HepG2 (cell line): ENCODE data around the gene GAR1. TPM values are rescaled to one million over a fixed set of nuclear protein-coding genes. Genes with fewer than 3 reads are reported as not detected.

Source experiments
- MLX ChIP-seq: IDR thresholded peaks from 2 replicates; pipeline ENCODE4 v1.6.1; 2016
- PAF1 ChIP-seq: IDR thresholded peaks from 2 replicates; pipeline ENCODE4 v1.6.1; 2016; ENCODE audit warnings: missing genetic modification reagents, missing compliant biosample characterization
- SIN3A ChIP-seq: IDR thresholded peaks from 2 replicates; pipeline ENCODE4 v1.6.1; 2011; ENCODE audit warnings: low read depth, mild to moderate bottlenecking, control low read depth, low read length, borderline replicate concordance
- SUZ12 ChIP-seq: fragments of 150-350 bp; IDR thresholded peaks from 2 replicates; pipeline ENCODE4 v1.6.1; 2014; ENCODE audit warnings: low read depth, low read length
- ZNF30 ChIP-seq: sonication (generic); formaldehyde crosslinking; IDR thresholded peaks from 2 replicates; pipeline ENCODE4 v1.5.0; 2020; ENCODE audit warnings: mild to moderate bottlenecking, missing genetic modification reagents
- ZNF746 ChIP-seq: sonication (generic); formaldehyde crosslinking; IDR thresholded peaks from 2 replicates; pipeline ENCODE4 v1.8.0; 2022; ENCODE audit warnings: mild to moderate bottlenecking, missing genetic modification reagents
- polyA plus RNA-seq, 8 experiments: library from polyadenylated mRNA; depleted of rRNA in 3 of 8; stranded (reverse) in 7 of 8; unstranded in 1 of 8; fragments of >200 nt; fragmentation: Illumina TruSeq in 4 of 8; extraction: Trizol in 4 of 8; gene quantifications; 2 replicates each; pipeline versions ENCODE4 v1.2.1 to v1.2.3, GENCODE V29; 2011 to 2016; ENCODE audit warnings: low read depth in 4 of 8, missing spikeins in 1 of 8, mixed read lengths in 1 of 8; ENCODE audit not compliant: insufficient read depth in 1 of 8
- total RNA-seq, 5 experiments: library from RNA; depleted of rRNA; stranded (reverse); fragments of >200 nt; fragmentation: Illumina TruSeq; extraction: Trizol; gene quantifications; 2 replicates each; pipeline ENCODE4 v1.2.3, GENCODE V29; 2016; ENCODE audit warnings: low read depth in 1 of 5
- TF ChIP-seq, protein P1 (sequence below): sonication (generic); formaldehyde crosslinking; IDR thresholded peaks from 2 replicates; pipeline ENCODE4 v1.8.1; 2023; ENCODE audit warnings: missing genetic modification reagents, inconsistent platforms, borderline replicate concordance
- TF ChIP-seq, protein P2 (sequence below): sonication (generic); formaldehyde crosslinking; IDR thresholded peaks from 2 replicates; pipeline ENCODE4 v1.4.0; 2020; ENCODE audit warnings: mild to moderate bottlenecking, missing genetic modification reagents

Gene GAR1
- total and polyA plus RNA-seq, 2 of the 13 experiments (the other 11 are each of a cell fraction or from before 2014, with no cell fraction given) = 11.3 to 11.4 TPM

GRCh38 chr4:109872950-109873656 lies 57.5 kb downstream of the GAR1 start (continued):
- TF ChIP-seq ZNF30 (CRISPR knock-in tag) = no peak
- TF ChIP-seq ZNF746 = no peak
- TF ChIP-seq, protein P1, sequence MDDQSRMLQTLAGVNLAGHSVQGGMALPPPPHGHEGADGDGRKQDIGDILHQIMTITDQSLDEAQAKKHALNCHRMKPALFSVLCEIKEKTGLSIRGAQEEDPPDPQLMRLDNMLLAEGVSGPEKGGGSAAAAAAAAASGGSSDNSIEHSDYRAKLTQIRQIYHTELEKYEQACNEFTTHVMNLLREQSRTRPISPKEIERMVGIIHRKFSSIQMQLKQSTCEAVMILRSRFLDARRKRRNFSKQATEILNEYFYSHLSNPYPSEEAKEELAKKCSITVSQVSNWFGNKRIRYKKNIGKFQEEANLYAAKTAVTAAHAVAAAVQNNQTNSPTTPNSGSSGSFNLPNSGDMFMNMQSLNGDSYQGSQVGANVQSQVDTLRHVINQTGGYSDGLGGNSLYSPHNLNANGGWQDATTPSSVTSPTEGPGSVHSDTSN (CRISPR knock-in tag) = no peak
- TF ChIP-seq SIN3A = no peak
- TF ChIP-seq, protein P2, sequence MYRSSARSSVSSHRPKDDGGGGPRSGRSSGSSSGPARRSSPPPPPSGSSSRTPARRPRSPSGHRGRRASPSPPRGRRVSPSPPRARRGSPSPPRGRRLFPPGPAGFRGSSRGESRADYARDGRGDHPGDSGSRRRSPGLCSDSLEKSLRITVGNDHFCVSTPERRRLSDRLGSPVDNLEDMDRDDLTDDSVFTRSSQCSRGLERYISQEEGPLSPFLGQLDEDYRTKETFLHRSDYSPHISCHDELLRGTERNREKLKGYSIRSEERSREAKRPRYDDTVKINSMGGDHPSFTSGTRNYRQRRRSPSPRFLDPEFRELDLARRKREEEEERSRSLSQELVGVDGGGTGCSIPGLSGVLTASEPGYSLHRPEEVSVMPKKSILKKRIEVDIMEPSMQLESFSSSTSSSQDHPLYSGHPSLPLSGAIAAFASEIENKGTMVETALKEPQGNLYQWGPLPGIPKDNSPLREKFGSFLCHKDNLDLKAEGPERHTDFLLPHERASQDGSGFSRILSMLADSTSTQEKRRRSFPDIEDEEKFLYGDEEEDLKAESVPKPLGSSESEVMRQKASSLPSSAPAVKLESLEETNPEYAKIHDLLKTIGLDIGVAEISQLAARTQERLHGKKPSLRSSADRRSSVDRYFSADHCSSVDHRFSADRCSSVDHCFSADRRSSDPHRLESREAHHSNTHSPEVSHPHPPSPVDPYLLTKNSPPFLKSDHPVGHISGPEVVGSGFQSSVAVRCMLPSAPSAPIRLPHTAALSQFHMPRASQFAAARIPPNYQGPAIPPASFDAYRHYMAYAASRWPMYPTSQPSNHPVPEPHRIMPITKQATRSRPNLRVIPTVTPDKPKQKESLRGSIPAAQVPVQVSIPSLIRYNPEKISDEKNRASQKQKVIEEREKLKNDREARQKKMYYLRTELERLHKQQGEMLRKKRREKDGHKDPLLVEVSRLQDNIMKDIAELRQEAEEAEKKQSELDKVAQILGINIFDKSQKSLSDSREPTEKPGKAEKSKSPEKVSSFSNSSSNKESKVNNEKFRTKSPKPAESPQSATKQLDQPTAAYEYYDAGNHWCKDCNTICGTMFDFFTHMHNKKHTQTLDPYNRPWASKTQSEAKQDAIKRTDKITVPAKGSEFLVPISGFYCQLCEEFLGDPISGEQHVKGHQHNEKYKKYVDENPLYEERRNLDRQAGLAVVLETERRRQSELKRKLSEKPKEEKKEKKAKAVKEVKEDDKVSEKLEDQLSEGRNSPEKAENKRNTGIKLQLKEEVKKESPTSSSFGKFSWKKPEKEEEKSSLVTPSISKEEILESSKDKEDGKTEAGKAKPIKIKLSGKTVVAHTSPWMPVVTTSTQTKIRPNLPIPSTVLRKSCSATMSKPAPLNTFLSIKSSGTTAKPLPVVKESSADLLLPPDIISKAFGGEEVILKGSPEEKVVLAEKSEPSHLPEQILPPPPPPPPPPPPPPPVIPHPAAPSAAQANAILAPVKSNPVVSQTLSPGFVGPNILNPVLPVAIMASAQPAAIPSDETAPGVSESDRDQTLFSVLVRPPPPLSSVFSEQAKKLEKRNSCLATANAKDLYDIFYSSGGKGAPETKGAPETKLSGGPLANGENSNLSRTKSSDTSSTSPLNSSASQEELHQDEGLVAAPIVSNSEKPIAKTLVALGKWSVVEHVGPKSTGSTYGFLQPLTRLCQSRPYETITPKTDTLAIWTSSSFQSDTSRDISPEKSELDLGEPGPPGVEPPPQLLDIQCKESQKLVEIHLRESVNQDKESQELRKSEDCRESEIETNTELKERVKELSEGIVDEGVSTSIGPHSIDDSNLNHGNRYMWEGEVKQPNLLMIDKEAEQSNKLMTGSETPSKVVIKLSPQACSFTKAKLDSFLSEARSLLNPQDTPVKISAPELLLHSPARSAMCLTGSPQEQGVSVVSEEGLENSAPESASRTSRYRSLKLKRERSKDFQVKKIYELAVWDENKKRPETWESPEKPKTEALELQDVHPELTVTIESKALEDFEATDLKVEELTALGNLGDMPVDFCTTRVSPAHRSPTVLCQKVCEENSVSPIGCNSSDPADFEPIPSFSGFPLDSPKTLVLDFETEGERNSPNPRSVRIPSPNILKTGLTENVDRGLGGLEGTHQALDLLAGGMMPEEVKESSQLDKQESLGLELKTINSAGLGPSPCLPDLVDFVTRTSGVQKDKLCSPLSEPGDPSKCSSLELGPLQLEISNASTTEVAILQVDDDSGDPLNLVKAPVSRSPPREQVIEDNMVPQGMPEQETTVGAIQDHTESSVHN (CRISPR knock-in tag) = no peak
- no peak for TF ChIP-seq SUZ12
- TF ChIP-seq PAF1 (CRISPR knock-in tag) = no peak
- TF ChIP-seq MLX (CRISPR knock-in tag) = no peak
